Hepatocyte (in vitro differentiated cells): Measurements from ENCODE around the gene SLC38A7. TPM values are rescaled to one million over a fixed set of nuclear protein-coding genes. Genes with fewer than 3 reads are reported as not detected.

Source experiments
- DNase-seq: peaks from one replicate; pipeline ENCODE4 v3.0.0-alpha.2; 2016; ENCODE audit warnings: low spot score
- H2AFZ ChIP-seq: fragments of 200-600 bp; sonication (generic); 2 replicates; pipeline ENCODE4 v1.6.0; 2016; ENCODE audit warnings: antibody characterized with exemption, mild to moderate bottlenecking
- H3K27ac ChIP-seq: fragments of 200-600 bp; sonication (generic); 2 replicates; pipeline ENCODE4 v1.5.1; 2016; ENCODE audit warnings: mild to moderate bottlenecking
- H3K27me3 ChIP-seq: fragments of 200-600 bp; sonication (generic); 2 replicates; pipeline ENCODE4 v1.6.1; 2016
- H3K36me3 ChIP-seq: fragments of 200-600 bp; sonication (generic); replicated peaks from 2 replicates; pipeline ENCODE4 v1.5.1; 2016; ENCODE audit warnings: low read depth; ENCODE audit not compliant: insufficient read depth
- H3K4me1 ChIP-seq: fragments of 200-600 bp; sonication (generic); 2 replicates; pipeline ENCODE4 v1.5.1; 2016; ENCODE audit warnings: mild to moderate bottlenecking, moderate library complexity; ENCODE audit not compliant: insufficient read depth
- H3K4me2 ChIP-seq: fragments of 200-600 bp; sonication (generic); 2 replicates; pipeline ENCODE4 v1.6.0; 2016
- H3K4me3 ChIP-seq: fragments of 200-600 bp; sonication (generic); 2 replicates; pipeline ENCODE4 v1.5.1; 2016; ENCODE audit warnings: mild to moderate bottlenecking
- H3K79me2 ChIP-seq: fragments of 200-600 bp; sonication (generic); 2 replicates; pipeline ENCODE4 v1.6.0; 2017; ENCODE audit warnings: mild to moderate bottlenecking
- H3K9me2 ChIP-seq: fragments of 200-600 bp; sonication (generic); replicated peaks from 2 replicates; pipeline ENCODE4 v1.6.0; 2017; ENCODE audit warnings: mild to moderate bottlenecking; ENCODE audit not compliant: insufficient read depth
- H3K9me3 ChIP-seq: fragments of 200-600 bp; sonication (generic); 2 replicates; pipeline ENCODE4 v1.5.1; 2016; ENCODE audit warnings: low read depth, mild to moderate bottlenecking
- H4K20me1 ChIP-seq: fragments of 200-600 bp; sonication (generic); 2 replicates; pipeline ENCODE4 v1.6.0; 2016; ENCODE audit warnings: mild to moderate bottlenecking; ENCODE audit not compliant: insufficient read depth, poor library complexity, severe bottlenecking
- EZH2 ChIP-seq: fragments of 200-600 bp; sonication (generic); IDR thresholded peaks from 2 replicates; pipeline ENCODE4 v1.6.1; 2016; ENCODE audit warnings: antibody characterized with exemption, mild to moderate bottlenecking, borderline replicate concordance
- EZH2phosphoT487 ChIP-seq: fragments of 200-600 bp; sonication (generic); IDR thresholded peaks from one replicate; pipeline ENCODE4 v1.6.1; 2018; ENCODE audit warnings: antibody characterized with exemption, mild to moderate bottlenecking, low read depth, moderate library complexity; ENCODE audit not compliant: unreplicated experiment, severe bottlenecking
- WGBS: methylation state at CpG from one replicate; pipeline ENCODE4 v1.1.6; 2016; ENCODE audit warnings: low lambda C conversion rate; ENCODE audit errors: missing lambda C conversion rate; 5-methylcytosine and 5-hydroxymethylcytosine counted together
- polyA plus RNA-seq: library from polyadenylated mRNA; unstranded; fragments of >200 nt; fragmentation: Nextera tagmentation; extraction: Ambion mirVana; gene quantifications from 2 replicates; pipeline ENCODE4 v1.2.1, GENCODE V29; 2016
- total RNA-seq: library from RNA; depleted of rRNA; stranded (reverse); fragments of >200 nt; gene quantifications from 2 replicates; pipeline ENCODE4 v1.2.3, GENCODE V29; 2014
- TF ChIP-seq, protein P1 (sequence below): fragments of 200-600 bp; sonication (generic); IDR thresholded peaks from 2 replicates; pipeline ENCODE4 v1.5.1; 2016; ENCODE audit warnings: antibody characterized with exemption, mild to moderate bottlenecking; ENCODE audit not compliant: poor library complexity

SLC38A7 gene
- total and polyA plus RNA-seq, 2 experiments from 2014 or later: 32.5 to 36.7 TPM

DNA sequence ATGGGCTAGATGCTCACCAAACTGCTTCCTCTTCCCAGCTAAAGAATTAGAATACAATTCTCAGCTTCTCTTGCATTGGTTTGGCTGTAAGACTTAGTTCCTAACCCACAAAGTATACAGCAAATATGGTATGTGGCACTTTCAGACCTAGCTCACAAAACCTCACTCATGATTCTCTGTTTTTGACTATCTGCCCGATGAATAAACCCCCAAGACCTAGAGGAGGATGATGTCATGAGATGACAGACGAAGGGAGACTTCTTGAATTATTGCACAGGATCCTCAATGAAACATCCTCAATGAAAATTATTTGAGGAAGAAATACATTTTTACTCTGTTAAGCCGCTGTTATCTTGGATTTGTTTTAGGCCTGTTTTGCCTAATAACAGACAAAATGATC lies 69.3 kb downstream of the SLC38A7 start:
- Histone ChIP-seq H3K79me2 (peaks cover 96% of the 10 kb centered on the region), H3K9me3 (no peaks in the 10 kb centered on the region), H3K36me3 (peaks cover 6% of the 10 kb centered on the region), H4K20me1 (peaks cover 84% of the 10 kb centered on the region), H3K27me3 (no peaks in the 10 kb centered on the region), H3K4me3 (no peak overlapping the region), H3K4me1 (no peaks in the 10 kb centered on the region), H3K4me2 (no peak overlapping the region), H3K27ac (no peak overlapping the region), H2AFZ (no peak overlapping the region), H3K9me2 (no peaks in the 10 kb centered on the region)
- DNase-seq: no peak
- WGBS: 63% methylated on average over 3 of the region's 3 CpGs
- TF ChIP-seq EZH2phosphoT487: no peak
- TF ChIP-seq, protein P1, sequence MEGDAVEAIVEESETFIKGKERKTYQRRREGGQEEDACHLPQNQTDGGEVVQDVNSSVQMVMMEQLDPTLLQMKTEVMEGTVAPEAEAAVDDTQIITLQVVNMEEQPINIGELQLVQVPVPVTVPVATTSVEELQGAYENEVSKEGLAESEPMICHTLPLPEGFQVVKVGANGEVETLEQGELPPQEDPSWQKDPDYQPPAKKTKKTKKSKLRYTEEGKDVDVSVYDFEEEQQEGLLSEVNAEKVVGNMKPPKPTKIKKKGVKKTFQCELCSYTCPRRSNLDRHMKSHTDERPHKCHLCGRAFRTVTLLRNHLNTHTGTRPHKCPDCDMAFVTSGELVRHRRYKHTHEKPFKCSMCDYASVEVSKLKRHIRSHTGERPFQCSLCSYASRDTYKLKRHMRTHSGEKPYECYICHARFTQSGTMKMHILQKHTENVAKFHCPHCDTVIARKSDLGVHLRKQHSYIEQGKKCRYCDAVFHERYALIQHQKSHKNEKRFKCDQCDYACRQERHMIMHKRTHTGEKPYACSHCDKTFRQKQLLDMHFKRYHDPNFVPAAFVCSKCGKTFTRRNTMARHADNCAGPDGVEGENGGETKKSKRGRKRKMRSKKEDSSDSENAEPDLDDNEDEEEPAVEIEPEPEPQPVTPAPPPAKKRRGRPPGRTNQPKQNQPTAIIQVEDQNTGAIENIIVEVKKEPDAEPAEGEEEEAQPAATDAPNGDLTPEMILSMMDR: no peak
- no peak for TF ChIP-seq EZH2

Other genes with a start within 250 kb of the SLC38A7 start
- 3.1 and 8.7 TPM in 2 replicates for gene NDRG4, start 184.6 kb downstream of the SLC38A7 start, total RNA-seq
- gene NDRG4, start 184.6 kb downstream of the SLC38A7 start, polyA plus RNA-seq: 4.3 and 8.6 TPM in 2 replicates
- 9.9 and 11.4 TPM in 2 replicates for gene SETD6, start 169.3 kb downstream of the SLC38A7 start, total RNA-seq
- gene SETD6, start 169.3 kb downstream of the SLC38A7 start, polyA plus RNA-seq: 9.7 and 13.1 TPM in 2 replicates
- gene CNOT1, start 54.9 kb downstream of the SLC38A7 start, total RNA-seq: 113 and 127 TPM in 2 replicates
- gene CNOT1, start 54.9 kb downstream of the SLC38A7 start, polyA plus RNA-seq: 50.8 and 54.6 TPM in 2 replicates
- 63.0 and 83.8 TPM in 2 replicates for gene GOT2, start 49.5 kb upstream of the SLC38A7 start, total RNA-seq
- gene GOT2, start 49.5 kb upstream of the SLC38A7 start, polyA plus RNA-seq: 87.9 and 103 TPM in 2 replicates